ENCODE data around the gene DCST2. TPM values are rescaled to one million over a fixed set of nuclear protein-coding genes. Genes with fewer than 3 reads are reported as not detected.

The DCST2 gene
- total RNA-seq, 2 donors from 2014 or later = 0.33 to 1.8 TPM

DNA sequence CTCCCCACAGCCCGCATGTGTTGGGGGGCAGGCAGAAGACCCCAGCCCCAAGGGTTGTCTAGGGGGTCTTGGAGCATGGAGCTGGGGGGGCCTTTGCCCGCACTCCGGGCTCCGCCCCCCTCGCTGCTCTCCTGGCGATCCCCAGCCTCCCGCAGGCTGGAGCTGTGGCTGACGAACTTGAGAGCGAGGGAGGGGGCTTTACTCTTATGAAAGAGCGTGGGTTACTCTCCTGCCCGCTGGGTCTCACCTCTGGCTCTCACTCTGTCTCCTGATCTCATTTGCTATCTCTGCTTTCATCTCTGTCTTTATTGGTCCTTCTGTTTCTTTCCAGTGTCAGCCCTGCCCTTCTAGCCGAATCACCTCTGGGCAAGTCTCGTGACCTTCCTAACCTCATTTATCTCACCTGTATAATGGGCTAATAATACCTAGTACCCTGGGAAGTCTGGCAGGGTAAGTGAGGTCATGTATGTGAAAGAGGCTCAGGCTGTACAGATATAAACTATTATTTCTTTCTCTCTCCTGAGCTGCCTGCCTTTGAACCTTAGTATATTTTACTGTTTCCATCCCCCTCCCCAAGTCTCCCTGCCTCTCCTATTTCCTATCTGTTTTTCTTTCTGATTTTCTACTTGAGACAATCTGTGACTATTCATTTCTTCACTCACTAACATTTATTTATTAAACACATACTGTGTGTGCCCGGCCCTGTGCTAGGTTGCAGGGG is 30.7 kb upstream of the DCST2 start:
- no peaks in the 10 kb centered on the region for H3K36me3 ChIP-seq (replicated peaks in 1 of 2; ENCODE audit: insufficient read depth in 1 of 2, low read depth in 2 of 2)
- peak in 2 of 4 donors; percentile 33 to 44 for DNase-seq
- peak overlapping the region; percentile 49 to 56 for H3K4me3 ChIP-seq
- peak overlapping the region; percentile 59 to 84 (median 76) for H3K27ac ChIP-seq
- 7 to 11% methylated on average over 7 to 14 of the region's 14 CpGs for WGBS, 2 donors
- H3K27me3 ChIP-seq = no peaks in the 10 kb centered on the region
- no peaks in the 10 kb centered on the region for H3K9me3 ChIP-seq
- ATAC-seq = peak; percentile 7
- peaks cover 35% of the 10 kb centered on the region for H3K4me1 ChIP-seq
- TF ChIP-seq, protein P1, sequence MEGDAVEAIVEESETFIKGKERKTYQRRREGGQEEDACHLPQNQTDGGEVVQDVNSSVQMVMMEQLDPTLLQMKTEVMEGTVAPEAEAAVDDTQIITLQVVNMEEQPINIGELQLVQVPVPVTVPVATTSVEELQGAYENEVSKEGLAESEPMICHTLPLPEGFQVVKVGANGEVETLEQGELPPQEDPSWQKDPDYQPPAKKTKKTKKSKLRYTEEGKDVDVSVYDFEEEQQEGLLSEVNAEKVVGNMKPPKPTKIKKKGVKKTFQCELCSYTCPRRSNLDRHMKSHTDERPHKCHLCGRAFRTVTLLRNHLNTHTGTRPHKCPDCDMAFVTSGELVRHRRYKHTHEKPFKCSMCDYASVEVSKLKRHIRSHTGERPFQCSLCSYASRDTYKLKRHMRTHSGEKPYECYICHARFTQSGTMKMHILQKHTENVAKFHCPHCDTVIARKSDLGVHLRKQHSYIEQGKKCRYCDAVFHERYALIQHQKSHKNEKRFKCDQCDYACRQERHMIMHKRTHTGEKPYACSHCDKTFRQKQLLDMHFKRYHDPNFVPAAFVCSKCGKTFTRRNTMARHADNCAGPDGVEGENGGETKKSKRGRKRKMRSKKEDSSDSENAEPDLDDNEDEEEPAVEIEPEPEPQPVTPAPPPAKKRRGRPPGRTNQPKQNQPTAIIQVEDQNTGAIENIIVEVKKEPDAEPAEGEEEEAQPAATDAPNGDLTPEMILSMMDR (IDR thresholded peaks at IDR 0.05) = no peak
- TF ChIP-seq POLR2A (IDR thresholded peaks at IDR 0.05) = no peak
- intact Hi-C loops (cut with DNase I) = no loop called here

DNA sequence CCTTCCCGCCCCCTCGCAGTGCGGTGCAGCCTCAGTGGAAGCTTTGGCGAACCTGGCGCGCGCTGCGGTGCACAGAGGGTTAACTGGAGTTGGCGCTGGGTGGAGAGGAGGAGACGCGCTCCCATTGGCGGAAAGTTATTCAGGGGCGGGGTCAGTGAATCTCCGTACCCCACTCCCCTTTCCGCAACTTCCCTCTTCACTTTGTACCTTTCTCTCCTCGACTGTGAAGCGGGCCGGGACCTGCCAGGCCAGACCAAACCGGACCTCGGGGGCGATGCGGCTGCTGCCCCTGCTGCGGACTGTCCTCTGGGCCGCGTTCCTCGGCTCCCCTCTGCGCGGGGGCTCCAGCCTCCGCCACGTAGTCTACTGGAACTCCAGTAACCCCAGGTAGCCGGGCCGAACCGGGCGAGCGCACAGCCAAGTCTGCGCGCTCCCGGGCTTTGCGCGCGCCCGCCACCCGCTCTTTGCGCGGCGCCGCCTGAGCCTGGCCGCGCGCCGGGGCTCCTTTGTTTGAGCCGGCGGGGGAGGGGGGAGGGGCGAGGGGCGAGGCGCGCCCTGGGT is 30.0 kb upstream of the DCST2 start, which contains the start of gene EFNA4:
EFNA4 (plus strand) TSS at position 191 of the 561 bp plus-strand sequence; CDS start at position 275, 84 bp downstream.
- 0% methylated on average over 13 to 56 of the region's 57 CpGs for WGBS, 2 donors
- Histone ChIP-seq H3K4me1 (peaks cover 35% of the 10 kb centered on the region), H3K4me3 (peak within 1 kb of the TSS; percentile 49 to 56), H3K9me3 (no peaks in the 10 kb centered on the region), H3K27ac (peak within 1 kb of the TSS; percentile 59 to 84 (median 76)), H3K36me3 (replicated peaks in 1 of 2; ENCODE audit: insufficient read depth in 1 of 2, low read depth in 2 of 2) (no peaks in the 10 kb centered on the region), H3K27me3 (no peaks in the 10 kb centered on the region)
- peak; percentile 90 for ATAC-seq
- TF ChIP-seq POLR2A (IDR thresholded peaks at IDR 0.05) = peak; percentile 26 to 71 (median 67)
- TF ChIP-seq, protein P1 (IDR thresholded peaks at IDR 0.05) = no peak
- intact Hi-C loops (cut with DNase I) = no loop called here
- peak; percentile 85 to 89 (median 86) for DNase-seq

DNA sequence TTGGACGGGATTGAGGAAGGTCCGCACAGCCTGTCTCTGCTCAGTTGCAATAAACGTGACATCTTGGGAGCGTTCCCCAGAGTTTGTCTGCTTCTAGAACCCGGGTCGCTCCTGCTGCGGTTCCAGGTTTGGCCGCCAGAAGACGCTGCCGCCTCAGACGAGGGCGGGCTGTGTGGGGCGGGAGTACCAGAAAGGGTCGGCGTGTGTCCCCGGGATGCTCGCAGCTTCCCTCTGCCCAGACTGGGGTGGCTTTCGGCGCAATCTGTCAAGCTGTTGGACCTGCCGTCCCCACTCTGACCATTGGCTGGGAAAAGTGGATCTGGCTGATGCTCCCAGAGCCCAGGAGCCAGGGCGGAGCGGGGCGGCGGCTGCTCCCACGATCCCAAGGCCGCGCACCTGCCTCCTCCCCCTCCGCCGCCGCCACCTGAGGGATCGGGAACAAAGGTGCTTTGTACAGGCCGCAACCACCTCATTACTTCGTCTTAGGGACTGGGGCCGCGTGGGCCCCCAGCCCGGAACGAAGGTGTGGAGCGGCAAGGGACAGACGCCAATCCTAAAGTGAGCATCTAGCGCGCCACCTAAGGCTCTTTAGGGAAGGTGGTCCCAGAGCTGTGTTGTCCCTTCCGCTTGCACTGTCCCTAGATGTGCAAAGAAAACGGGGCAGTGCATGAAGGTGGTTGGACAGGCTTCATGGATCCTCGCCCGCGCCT is 29.3 kb upstream of the DCST2 start:
- H3K27me3 ChIP-seq = no peaks in the 10 kb centered on the region
- no peaks in the 10 kb centered on the region for H3K36me3 ChIP-seq (replicated peaks in 1 of 2; ENCODE audit: insufficient read depth in 1 of 2, low read depth in 2 of 2)
- intact Hi-C loops (cut with DNase I) = no loop called here
- DNase-seq (peak; percentile 69 to 75 (median 72)), ATAC-seq (peak; percentile 60)
- H3K4me3 ChIP-seq = peak overlapping the region in 1 of 2 donors; percentile 7
- peak overlapping the region in 3 of 4 donors; percentile 59 to 84 (median 76) for H3K27ac ChIP-seq
- H3K4me1 ChIP-seq = peaks cover 35% of the 10 kb centered on the region
- WGBS, 2 donors = 4 to 9% methylated on average over 5 to 46 of the region's 46 CpGs
- TF ChIP-seq POLR2A (IDR thresholded peaks at IDR 0.05) = no peak
- TF ChIP-seq, protein P1 (IDR thresholded peaks at IDR 0.05) = peak; percentile 36 to 81 (median 71)
- no peaks in the 10 kb centered on the region for H3K9me3 ChIP-seq

DNA sequence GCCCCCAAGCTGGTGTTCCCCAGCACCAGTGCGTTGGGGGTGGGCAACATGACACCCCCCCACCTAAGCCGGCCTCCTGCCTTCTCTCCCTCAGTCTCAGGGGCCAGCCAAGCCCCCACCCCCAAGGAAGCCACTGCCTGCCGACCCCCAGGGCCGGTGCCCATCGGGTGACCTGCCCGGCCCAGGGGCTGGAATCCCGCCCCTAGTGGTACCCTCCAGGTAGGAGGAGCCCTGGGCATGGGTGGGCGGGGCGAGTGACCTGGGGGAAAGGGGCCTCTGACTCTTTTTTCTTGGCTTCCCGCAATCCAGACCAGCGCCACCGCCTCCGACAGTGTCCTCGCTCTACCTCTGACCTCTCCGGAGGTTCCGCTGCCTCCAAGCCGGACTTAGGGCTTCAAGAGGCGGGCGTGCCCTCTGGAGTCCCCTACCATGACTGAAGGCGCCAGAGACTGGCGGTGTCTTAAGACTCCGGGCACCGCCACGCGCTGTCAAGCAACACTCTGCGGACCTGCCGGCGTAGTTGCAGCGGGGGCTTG is 28.6 kb upstream of the DCST2 start:
- no peaks in the 10 kb centered on the region for H3K27me3 ChIP-seq
- no peak for DNase-seq
- no peaks in the 10 kb centered on the region for H3K9me3 ChIP-seq
- intact Hi-C loops (cut with DNase I) = no loop called here
- peak overlapping the region in 1 of 4 donors; percentile 59 for H3K27ac ChIP-seq
- no peak for ATAC-seq
- no peaks in the 10 kb centered on the region for H3K36me3 ChIP-seq (replicated peaks in 1 of 2; ENCODE audit: insufficient read depth in 1 of 2, low read depth in 2 of 2)
- TF ChIP-seq POLR2A (IDR thresholded peaks at IDR 0.05) = no peak
- TF ChIP-seq, protein P1 (IDR thresholded peaks at IDR 0.05) = peak in 1 of 7 experiments; percentile 1
- no peak overlapping the region for H3K4me3 ChIP-seq
- peaks cover 35% of the 10 kb centered on the region for H3K4me1 ChIP-seq
- WGBS, 2 donors = 0 to 18% methylated on average over 2 to 29 of the region's 29 CpGs

Measured in body of pancreas (tissue), 4 donors.